Panc1 (cell line): ENCODE measurements around the gene TRAF3IP1. TPM values are rescaled to one million over a fixed set of nuclear protein-coding genes. Genes with fewer than 3 reads are reported as not detected.

Source experiments
- ATAC-seq: fragments of 200-7000 bp; cut with Tn5 transposase; 2 replicates; pipeline ENCODE4 v1.9.1; 2020; ENCODE audit warnings: mild to moderate bottlenecking, moderate library complexity
- BruUV-seq: library from RNA; stranded (reverse); fragments of 400-500 nt; replicated peaks from 2 replicates; lab custom pipeline; 2021; lab: Mats Ljungman, UMichigan
- CTCF ChIA-PET: fragments of 300-600 bp; sonication (Branson Sonifier 250); formaldehyde crosslinking; loops from one replicate; lab custom pipeline; 2022; ENCODE audit warnings: antibody characterized with exemption; lab: Charles Lee
- POLR2A ChIA-PET: fragments of 300-600 bp; sonication (Branson Sonifier 250); formaldehyde crosslinking; loops from one replicate; lab custom pipeline; 2022; ENCODE audit warnings: antibody characterized with exemption; lab: Charles Lee
- DNase-seq: peaks from one replicate; pipeline ENCODE4 v3.0.0-alpha.2; 2010; ENCODE audit warnings: low read depth, low spot score
- H3K27ac ChIP-seq: 2 replicates; pipeline ENCODE4 v1.5.1; 2011; ENCODE audit warnings: mild to moderate bottlenecking, low read length, inconsistent platforms
- H3K27me3 ChIP-seq: fragments of 200-500 bp; sonication (Bioruptor generic); 2 replicates; pipeline ENCODE4 v1.6.0; 2014; ENCODE audit warnings: low read length, inconsistent platforms; ENCODE audit not compliant: control insufficient read depth, insufficient read depth
- H3K36me3 ChIP-seq: fragments of 200-500 bp; sonication (Bioruptor generic); 2 replicates; pipeline ENCODE4 v1.5.1; 2014; ENCODE audit warnings: inconsistent platforms, mild to moderate bottlenecking, low read length, moderate library complexity; ENCODE audit not compliant: control insufficient read depth, insufficient read depth
- H3K4me1 ChIP-seq: 2 replicates; pipeline ENCODE4 v1.5.1; 2011; ENCODE audit warnings: inconsistent platforms, mild to moderate bottlenecking, low read length, moderate library complexity; ENCODE audit not compliant: control insufficient read depth, insufficient read depth
- H3K4me3 ChIP-seq, 2 experiments: 2 replicates each; pipeline ENCODE4 v1.5.1; 2011 to 2012; ENCODE audit warnings: low read depth in 2 of 2, low read length in 2 of 2, mild to moderate bottlenecking in 2 of 2, inconsistent platforms in 1 of 2, moderate library complexity in 1 of 2
- H3K9me3 ChIP-seq: fragments of 200-500 bp; sonication (Bioruptor generic); 2 replicates; pipeline ENCODE4 v1.5.1; 2014; ENCODE audit warnings: low read depth, mild to moderate bottlenecking, inconsistent platforms, low read length, moderate library complexity; ENCODE audit not compliant: control insufficient read depth, insufficient read depth
- CTCF ChIP-seq: fragments of 450-650 bp; IDR thresholded peaks from 2 replicates; pipeline ENCODE4 v1.5.1; 2017; ENCODE audit warnings: mild to moderate bottlenecking
- POLR2AphosphoS5 ChIP-seq: IDR thresholded peaks from 2 replicates; pipeline ENCODE4 v1.6.1; 2012; ENCODE audit warnings: mild to moderate bottlenecking, low read depth, low read length, moderate library complexity
- REST ChIP-seq, 2 experiments: IDR thresholded peaks; 2 replicates each; pipeline ENCODE4 v1.6.1; 2011 to 2012; ENCODE audit warnings: low read depth in 2 of 2, control low read depth in 1 of 2, low read length in 1 of 2, mild to moderate bottlenecking in 1 of 2, moderate library complexity in 1 of 2; ENCODE audit not compliant: insufficient read depth in 1 of 2
- SIN3A ChIP-seq: IDR thresholded peaks from 2 replicates; pipeline ENCODE4 v1.6.1; 2012; ENCODE audit warnings: low read depth, mild to moderate bottlenecking, low read length, moderate library complexity, borderline replicate concordance; ENCODE audit not compliant: insufficient read depth
- TCF7L2 ChIP-seq: IDR thresholded peaks from 2 replicates; pipeline ENCODE4 v1.6.1; 2011; ENCODE audit warnings: mild to moderate bottlenecking, low read depth, low read length, inconsistent platforms
- in situ Hi-C: cut with HindIII; loops from 2 replicates; pipeline ENCODE4 v1.10.0; 2016; ENCODE audit warnings: low sequenced_read_pairs, low pct_unique_long_range_greater_than_20kb
- intact Hi-C: fragments of 100-400 bp; cut with micrococcal nuclease; formaldehyde crosslinking; loops from one replicate; pipeline ENCODE4 v1.10.0; 2022; ENCODE audit not compliant: unreplicated experiment
- total RNA-seq: library from RNA; stranded (reverse); gene quantifications from one replicate; pipeline ENCODE4 v1.2.1, GENCODE V29; 2021; ENCODE audit not compliant: unreplicated experiment

Gene TRAF3IP1
- total RNA-seq, 1 experiment from 2014 or later, result 23.4 TPM

- no peaks in the 10 kb centered on the region for H3K9me3 ChIP-seq
- intact Hi-C loops, result no loop called here
- H3K27ac ChIP-seq, result no peak overlapping the region
- POLR2A ChIA-PET, result no interaction called here
- H3K4me1 ChIP-seq, result peaks cover 11% of the 10 kb centered on the region
- ATAC-seq (no peak), DNase-seq (no peak)
- TF ChIP-seq TCF7L2, result no peak
- TF ChIP-seq CTCF, result no peak
- no peak for TF ChIP-seq REST (IDR thresholded peaks at IDR 0.05; ENCODE audit: insufficient read depth in 1 of 2, low read depth in 2 of 2, low read length in 1 of 2)
- no peak for TF ChIP-seq POLR2AphosphoS5
- no peak for TF ChIP-seq SIN3A
- H3K36me3 ChIP-seq, result no peaks in the 10 kb centered on the region; the same call in 1 of the 2 replicates
- H3K4me3 ChIP-seq, result no peak overlapping the region
- H3K27me3 ChIP-seq, result no peaks in the 10 kb centered on the region
- in situ Hi-C loops, result no loop called here
- no TSS peak for BruUV-seq
- CTCF ChIA-PET, result no interaction called here
Measured at GRCh38 chr2:238422285-238422684, 102.0 kb downstream of the TRAF3IP1 start.

GRCh38 chr2:238422940-238423339 lies 102.6 kb downstream of the TRAF3IP1 start:
- no peak for ATAC-seq
- ChIA-PET POLR2A (no interaction called here), CTCF (no interaction called here)
- H3K9me3 ChIP-seq, result no peaks in the 10 kb centered on the region
- no TSS peak for BruUV-seq
- H3K4me1 ChIP-seq, result peaks cover 15% of the 10 kb centered on the region
- intact Hi-C loops (no loop called here), in situ Hi-C loops (no loop called here)
- no peaks in the 10 kb centered on the region; the same call in 1 of the 2 replicates for H3K36me3 ChIP-seq
- H3K4me3 ChIP-seq, result no peak overlapping the region
- no peak overlapping the region for H3K27ac ChIP-seq
- no peaks in the 10 kb centered on the region for H3K27me3 ChIP-seq
- no peak for TF ChIP-seq TCF7L2
- TF ChIP-seq REST (IDR thresholded peaks at IDR 0.05; ENCODE audit: insufficient read depth in 1 of 2, low read depth in 2 of 2, low read length in 1 of 2), result no peak
- no peak for TF ChIP-seq SIN3A
- no peak for TF ChIP-seq POLR2AphosphoS5
- no peak for DNase-seq
